ENCODE data around the gene RAD51B. TPM values are rescaled to one million over a fixed set of nuclear protein-coding genes. Genes with fewer than 3 reads are reported as not detected.

RAD51B gene
- polyA plus RNA-seq, 1 donor (not counting 4 experiments of a cell fraction or from before 2014, with no cell fraction given): 13.3 TPM

DNA sequence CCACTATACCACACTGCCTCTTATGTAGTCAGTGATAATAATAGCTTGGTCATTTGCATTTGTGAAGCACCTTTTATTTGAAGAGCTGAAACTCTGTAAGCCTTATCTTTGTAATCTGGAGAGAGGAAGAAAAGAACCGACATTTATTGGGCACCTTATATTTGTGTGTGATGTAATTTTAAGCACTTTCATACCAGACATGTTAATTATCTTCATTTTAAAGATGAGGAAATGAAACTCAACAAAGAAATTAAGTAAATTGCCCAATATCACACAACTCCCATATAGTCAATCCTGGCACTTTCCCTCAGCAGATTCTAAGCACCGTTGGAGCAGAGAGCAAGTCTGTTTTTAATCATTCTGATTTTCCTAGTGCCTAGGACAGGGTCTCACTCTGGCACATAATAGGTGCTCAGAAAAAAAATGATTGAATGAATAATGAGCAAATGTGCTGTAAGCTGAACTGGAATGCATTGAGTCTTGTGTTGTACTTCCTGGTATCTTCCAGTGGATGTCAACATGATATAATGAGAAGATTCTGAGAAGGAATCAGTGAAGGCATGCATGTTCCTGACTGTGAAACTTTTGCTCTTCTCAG, 554.4 kb downstream of the RAD51B start:
- FAIRE-seq: no peak

DNA sequence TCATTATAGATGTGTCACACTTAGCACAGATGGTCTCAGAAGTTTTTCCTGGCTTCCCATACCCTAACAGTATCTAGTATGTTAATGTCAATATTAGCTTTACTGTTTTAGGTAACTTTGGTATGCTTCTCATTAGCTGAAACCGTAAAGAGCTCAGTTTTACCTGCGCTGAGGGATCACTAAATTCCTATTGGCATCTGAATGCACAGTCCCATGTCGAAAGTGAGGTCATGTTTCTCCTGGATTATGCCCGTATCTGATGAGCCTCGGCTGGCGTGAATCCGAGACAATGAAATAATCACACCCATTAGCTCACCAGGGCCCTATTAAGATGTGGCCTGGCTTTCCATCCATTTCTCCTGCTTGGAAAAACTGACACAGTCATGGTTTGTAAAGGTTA, 555.1 kb downstream of the RAD51B start:
- Histone ChIP-seq H2AFZ (ENCODE audit: control insufficient read depth, low read length) (no peak overlapping the region), H3K9me1 (ENCODE audit: control insufficient read depth, extremely low read depth, insufficient read depth, low read length) (no peaks in the 10 kb centered on the region), H4K20me1 (ENCODE audit: control insufficient read depth, extremely low read depth, insufficient read depth, low read length) (no peaks in the 10 kb centered on the region), H3K4me1 (ENCODE audit: control insufficient read depth, extremely low read depth, insufficient read depth, low read length) (peaks cover 14% of the 10 kb centered on the region), H3K4me2 (ENCODE audit: control insufficient read depth, extremely low read depth, insufficient read depth, low read depth, low read length) (no peak overlapping the region), H3K27me3 (ENCODE audit: control insufficient read depth, extremely low read depth, insufficient read depth, low read length) (no peaks in the 10 kb centered on the region), H3K9ac (ENCODE audit: control insufficient read depth, extremely low read depth, insufficient read depth, low read length) (no peak overlapping the region), H3K4me3 (ENCODE audit: control insufficient read depth in 2 of 3, extremely low read depth in 1 of 3, insufficient read depth in 2 of 3, low read depth in 1 of 3, low read length in 3 of 3) (no peak overlapping the region), H3K27ac (ENCODE audit: control insufficient read depth, insufficient read depth, low read length) (no peak overlapping the region), H3K79me2 (ENCODE audit: control insufficient read depth, insufficient read depth, low read length) (no peaks in the 10 kb centered on the region), H3K9me3 (ENCODE audit: control insufficient read depth, low read depth, low read length) (no peaks in the 10 kb centered on the region), H3K36me3 (ENCODE audit: control insufficient read depth in 2 of 2, extremely low read depth in 1 of 2, insufficient read depth in 2 of 2, low read length in 2 of 2) (no peaks in the 10 kb centered on the region)
- FAIRE-seq (no peak), DNase-seq (ENCODE audit: low read depth, low spot score) (no peak)
- dilution Hi-C loops (cut with MboI; ENCODE audit: extremely low pct_ligation_motif_present, low sequenced_read_pairs): no loop called here
- no peak for TF ChIP-seq EZH2 (IDR thresholded peaks at IDR 0.05; ENCODE audit: low read length)
- TF ChIP-seq, protein P1, sequence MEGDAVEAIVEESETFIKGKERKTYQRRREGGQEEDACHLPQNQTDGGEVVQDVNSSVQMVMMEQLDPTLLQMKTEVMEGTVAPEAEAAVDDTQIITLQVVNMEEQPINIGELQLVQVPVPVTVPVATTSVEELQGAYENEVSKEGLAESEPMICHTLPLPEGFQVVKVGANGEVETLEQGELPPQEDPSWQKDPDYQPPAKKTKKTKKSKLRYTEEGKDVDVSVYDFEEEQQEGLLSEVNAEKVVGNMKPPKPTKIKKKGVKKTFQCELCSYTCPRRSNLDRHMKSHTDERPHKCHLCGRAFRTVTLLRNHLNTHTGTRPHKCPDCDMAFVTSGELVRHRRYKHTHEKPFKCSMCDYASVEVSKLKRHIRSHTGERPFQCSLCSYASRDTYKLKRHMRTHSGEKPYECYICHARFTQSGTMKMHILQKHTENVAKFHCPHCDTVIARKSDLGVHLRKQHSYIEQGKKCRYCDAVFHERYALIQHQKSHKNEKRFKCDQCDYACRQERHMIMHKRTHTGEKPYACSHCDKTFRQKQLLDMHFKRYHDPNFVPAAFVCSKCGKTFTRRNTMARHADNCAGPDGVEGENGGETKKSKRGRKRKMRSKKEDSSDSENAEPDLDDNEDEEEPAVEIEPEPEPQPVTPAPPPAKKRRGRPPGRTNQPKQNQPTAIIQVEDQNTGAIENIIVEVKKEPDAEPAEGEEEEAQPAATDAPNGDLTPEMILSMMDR (optimal IDR thresholded peaks at IDR 0.05 in 1 of 3, IDR thresholded peaks at IDR 0.05 in 1 of 3, conservative IDR thresholded peaks at IDR 0.05 in 1 of 3; ENCODE audit: extremely low read depth in 1 of 3, insufficient read depth in 2 of 3, low read length in 3 of 3): no peak

More for the DNA sequence above, 554.4 kb downstream of the RAD51B start:
- no peaks in the 10 kb centered on the region for H4K20me1 ChIP-seq (ENCODE audit: control insufficient read depth, extremely low read depth, insufficient read depth, low read length)
- no peaks in the 10 kb centered on the region for H3K79me2 ChIP-seq (ENCODE audit: control insufficient read depth, insufficient read depth, low read length)
- H3K4me3 ChIP-seq (ENCODE audit: control insufficient read depth in 2 of 3, extremely low read depth in 1 of 3, insufficient read depth in 2 of 3, low read depth in 1 of 3, low read length in 3 of 3): no peak overlapping the region
- no peaks in the 10 kb centered on the region for H3K36me3 ChIP-seq (ENCODE audit: control insufficient read depth in 2 of 2, extremely low read depth in 1 of 2, insufficient read depth in 2 of 2, low read length in 2 of 2)
- no peak overlapping the region for H2AFZ ChIP-seq (ENCODE audit: control insufficient read depth, low read length)
- H3K4me2 ChIP-seq (ENCODE audit: control insufficient read depth, extremely low read depth, insufficient read depth, low read depth, low read length): no peak overlapping the region
- no peak for DNase-seq (ENCODE audit: low read depth, low spot score)
- H3K27me3 ChIP-seq (ENCODE audit: control insufficient read depth, extremely low read depth, insufficient read depth, low read length): no peaks in the 10 kb centered on the region
- H3K4me1 ChIP-seq (ENCODE audit: control insufficient read depth, extremely low read depth, insufficient read depth, low read length): peaks cover 14% of the 10 kb centered on the region
- H3K9ac ChIP-seq (ENCODE audit: control insufficient read depth, extremely low read depth, insufficient read depth, low read length): no peak overlapping the region
- no peaks in the 10 kb centered on the region for H3K9me1 ChIP-seq (ENCODE audit: control insufficient read depth, extremely low read depth, insufficient read depth, low read length)
- no peaks in the 10 kb centered on the region for H3K9me3 ChIP-seq (ENCODE audit: control insufficient read depth, low read depth, low read length)
- no peak for TF ChIP-seq EZH2 (IDR thresholded peaks at IDR 0.05; ENCODE audit: low read length)
- TF ChIP-seq, protein P1 (optimal IDR thresholded peaks at IDR 0.05 in 1 of 3, IDR thresholded peaks at IDR 0.05 in 1 of 3, conservative IDR thresholded peaks at IDR 0.05 in 1 of 3; ENCODE audit: extremely low read depth in 1 of 3, insufficient read depth in 2 of 3, low read length in 3 of 3): no peak
- no peak overlapping the region for H3K27ac ChIP-seq (ENCODE audit: control insufficient read depth, insufficient read depth, low read length)
- dilution Hi-C loops (cut with MboI; ENCODE audit: extremely low pct_ligation_motif_present, low sequenced_read_pairs): no loop called here

Data from keratinocyte (primary cell).